NB4 (cell line): ENCODE results near the gene CACNA2D3.

Source experiments
- DNase-seq: peaks from one replicate; pipeline ENCODE4 v3.0.0; 2010; ENCODE audit warnings: low read depth
- H3K4me3 ChIP-seq: one replicate; pipeline ENCODE4 v1.5.1; 2011; ENCODE audit warnings: mild to moderate bottlenecking, low read depth, low read length, moderate library complexity
- CTCF ChIP-seq: IDR thresholded peaks from one replicate; pipeline ENCODE4 v1.5.1; 2012; ENCODE audit warnings: low read depth, low read length
- MAX ChIP-seq: IDR thresholded peaks from 2 replicates; pipeline ENCODE4 v1.6.1; 2011; ENCODE audit warnings: low read depth, low read length
- MYC ChIP-seq: IDR thresholded peaks from 2 replicates; pipeline ENCODE4 v1.6.1; 2011; ENCODE audit warnings: low read depth, low read length
- POLR2A ChIP-seq: IDR thresholded peaks from 2 replicates; pipeline ENCODE4 v1.6.1; 2011; ENCODE audit warnings: mild to moderate bottlenecking; ENCODE audit not compliant: insufficient read length; ENCODE audit errors: extremely low read depth

CACNA2D3 gene

DNA sequence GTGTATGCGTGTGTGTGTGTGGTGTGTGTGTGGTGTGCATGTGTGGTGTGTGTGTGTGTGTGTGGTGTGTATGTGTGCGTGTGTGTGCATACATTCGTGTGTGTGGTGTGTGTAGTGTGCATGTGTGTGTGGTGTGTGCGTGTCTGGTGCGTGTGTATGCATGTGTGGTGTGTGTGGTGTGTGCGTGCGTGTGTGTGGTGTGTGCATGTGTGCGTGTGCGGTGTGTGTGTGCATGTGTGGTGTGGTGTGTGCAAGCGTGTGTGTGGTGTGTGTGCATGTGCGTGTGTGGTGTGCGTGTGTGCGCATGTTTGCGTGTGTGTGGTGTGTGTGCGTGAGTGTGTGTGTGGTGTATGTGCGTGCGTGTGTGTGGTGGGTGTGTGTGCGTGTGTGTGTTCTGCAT lies 595.2 kb downstream of the CACNA2D3 start:
- DNase-seq: no peak

GRCh38 chr3:54719914-54720313 lies 597.6 kb downstream of the CACNA2D3 start:
- TF ChIP-seq MAX: no peak
- TF ChIP-seq MYC: no peak
- TF ChIP-seq CTCF: no peak
- no peak for TF ChIP-seq POLR2A
- no peak overlapping the region for H3K4me3 ChIP-seq
- DNase-seq: no peak

More for the DNA sequence above, 595.2 kb downstream of the CACNA2D3 start:
- H3K4me3 ChIP-seq: no peak overlapping the region
- TF ChIP-seq CTCF: no peak
- no peak for TF ChIP-seq POLR2A
- no peak for TF ChIP-seq MAX
- no peak for TF ChIP-seq MYC

DNA sequence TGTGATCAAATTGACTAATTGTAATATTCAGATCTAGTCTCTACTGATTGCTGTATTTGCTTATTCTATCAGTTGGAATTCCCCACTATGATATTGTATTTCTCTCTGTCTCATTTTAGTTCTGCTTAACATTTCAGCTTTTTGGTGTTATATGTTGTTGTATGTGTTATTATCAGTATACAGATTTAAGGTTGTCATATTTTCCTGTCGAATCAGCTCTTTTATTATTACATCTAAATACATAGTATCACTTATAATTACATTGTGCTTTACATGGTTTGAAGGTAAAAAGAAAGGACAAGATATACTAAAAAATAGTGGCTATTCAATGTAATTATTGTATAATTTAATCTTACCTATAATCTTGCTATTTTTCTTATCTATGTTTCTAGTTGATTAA lies 598.3 kb downstream of the CACNA2D3 start:
- no peak for TF ChIP-seq MAX
- no peak for TF ChIP-seq POLR2A
- no peak for TF ChIP-seq CTCF
- no peak overlapping the region for H3K4me3 ChIP-seq
- DNase-seq: no peak

DNA sequence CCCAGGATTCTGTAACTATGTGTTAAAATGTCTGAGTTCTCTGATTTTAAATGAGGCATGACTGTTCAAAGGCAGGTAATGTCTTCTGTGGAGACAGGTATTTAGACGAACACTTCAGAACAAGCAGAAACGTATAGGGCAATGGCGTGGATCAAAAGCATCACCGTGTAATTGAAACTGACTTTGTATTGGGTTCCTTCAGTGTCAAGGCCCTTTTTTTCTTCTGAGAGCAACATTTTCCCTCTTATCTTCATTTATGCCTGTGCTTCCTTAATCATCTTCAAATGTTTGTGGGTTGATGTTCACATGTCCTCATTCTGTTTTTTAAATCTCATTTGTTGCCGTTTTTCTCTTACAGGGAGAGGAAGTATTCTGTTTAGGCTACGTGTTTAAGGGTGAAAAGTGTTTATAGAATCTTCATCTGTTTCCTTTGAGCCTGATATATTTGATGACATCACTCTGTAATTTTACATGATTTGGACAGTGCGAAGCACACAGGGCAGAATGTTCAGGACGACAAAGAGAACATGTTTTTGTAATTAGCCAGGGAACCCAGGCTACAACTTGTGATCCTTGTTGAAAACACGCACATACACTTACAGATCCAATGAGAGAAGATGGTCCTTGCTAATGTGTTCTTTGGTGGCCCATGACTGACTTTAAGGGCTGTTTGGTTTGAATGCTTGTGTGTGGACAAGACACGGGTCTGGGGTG lies 609.5 kb downstream of the CACNA2D3 start:
- no peak overlapping the region for H3K4me3 ChIP-seq
- TF ChIP-seq MAX (no peak), CTCF (no peak), POLR2A (no peak)
- DNase-seq: no peak

- DNase-seq: no peak
- H3K4me3 ChIP-seq: no peak overlapping the region
- TF ChIP-seq MAX (no peak), MYC (no peak), CTCF (no peak), POLR2A (no peak)
Observed at GRCh38 chr3:54733106-54734006, 611.0 kb downstream of the CACNA2D3 start.
